ENCODE data around the gene CIDEB. TPM values are rescaled to one million over a fixed set of nuclear protein-coding genes. Genes with fewer than 3 reads are reported as not detected.

Gene CIDEB
- total RNA-seq, 1 donor from 2014 or later = not detected

DNA sequence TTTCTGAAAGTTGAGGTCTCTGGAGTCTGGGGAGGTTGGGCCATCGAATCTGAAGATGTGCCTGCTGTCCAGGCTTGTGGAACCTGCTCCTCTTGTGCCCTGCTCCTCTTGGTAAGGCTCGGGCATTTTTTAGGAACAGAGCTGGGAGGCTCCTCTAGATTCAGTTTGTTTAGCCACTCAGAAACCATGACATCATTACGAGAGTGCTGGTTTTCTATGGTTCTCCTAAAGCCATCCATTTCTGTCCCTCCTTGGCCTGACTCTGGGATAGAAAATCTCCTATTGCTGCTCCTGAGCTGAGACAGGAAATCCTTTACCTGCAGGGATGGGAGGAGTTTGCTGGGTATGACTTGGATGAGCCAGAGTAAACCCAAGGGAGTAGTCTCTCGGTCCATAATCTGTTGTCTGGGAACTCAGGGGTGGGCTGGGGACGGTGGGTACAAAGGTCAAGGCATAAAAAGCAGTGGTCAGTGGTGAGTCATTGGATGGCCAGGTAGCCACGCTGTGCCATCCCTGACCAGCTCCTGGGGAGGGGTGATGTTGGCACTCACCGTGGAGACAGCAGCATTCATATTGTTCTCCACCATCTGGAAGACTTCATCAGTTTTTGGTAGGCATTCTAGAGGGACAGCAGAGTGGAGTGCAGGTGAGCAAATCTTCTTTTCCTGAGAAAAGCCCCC lies 29.5 kb upstream of the CIDEB start:
- no peak for DNase-seq (ENCODE audit: extremely low spot score, unreplicated experiment)
- Mint-ChIP-seq H3K4me1 (ENCODE audit: unreplicated experiment) (peaks cover 37% of the 10 kb centered on the region), H3K4me3 (ENCODE audit: unreplicated experiment) (no peak overlapping the region), H3K27me3 (ENCODE audit: unreplicated experiment) (peaks cover 19% of the 10 kb centered on the region), H3K9me3 (ENCODE audit: unreplicated experiment) (no peaks in the 10 kb centered on the region), H3K27ac (ENCODE audit: unreplicated experiment) (no peak overlapping the region), H3K36me3 (ENCODE audit: unreplicated experiment) (no peaks in the 10 kb centered on the region)
- TF ChIP-seq, protein P1, sequence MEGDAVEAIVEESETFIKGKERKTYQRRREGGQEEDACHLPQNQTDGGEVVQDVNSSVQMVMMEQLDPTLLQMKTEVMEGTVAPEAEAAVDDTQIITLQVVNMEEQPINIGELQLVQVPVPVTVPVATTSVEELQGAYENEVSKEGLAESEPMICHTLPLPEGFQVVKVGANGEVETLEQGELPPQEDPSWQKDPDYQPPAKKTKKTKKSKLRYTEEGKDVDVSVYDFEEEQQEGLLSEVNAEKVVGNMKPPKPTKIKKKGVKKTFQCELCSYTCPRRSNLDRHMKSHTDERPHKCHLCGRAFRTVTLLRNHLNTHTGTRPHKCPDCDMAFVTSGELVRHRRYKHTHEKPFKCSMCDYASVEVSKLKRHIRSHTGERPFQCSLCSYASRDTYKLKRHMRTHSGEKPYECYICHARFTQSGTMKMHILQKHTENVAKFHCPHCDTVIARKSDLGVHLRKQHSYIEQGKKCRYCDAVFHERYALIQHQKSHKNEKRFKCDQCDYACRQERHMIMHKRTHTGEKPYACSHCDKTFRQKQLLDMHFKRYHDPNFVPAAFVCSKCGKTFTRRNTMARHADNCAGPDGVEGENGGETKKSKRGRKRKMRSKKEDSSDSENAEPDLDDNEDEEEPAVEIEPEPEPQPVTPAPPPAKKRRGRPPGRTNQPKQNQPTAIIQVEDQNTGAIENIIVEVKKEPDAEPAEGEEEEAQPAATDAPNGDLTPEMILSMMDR (IDR thresholded peaks at IDR 0.05) = no peak

DNA sequence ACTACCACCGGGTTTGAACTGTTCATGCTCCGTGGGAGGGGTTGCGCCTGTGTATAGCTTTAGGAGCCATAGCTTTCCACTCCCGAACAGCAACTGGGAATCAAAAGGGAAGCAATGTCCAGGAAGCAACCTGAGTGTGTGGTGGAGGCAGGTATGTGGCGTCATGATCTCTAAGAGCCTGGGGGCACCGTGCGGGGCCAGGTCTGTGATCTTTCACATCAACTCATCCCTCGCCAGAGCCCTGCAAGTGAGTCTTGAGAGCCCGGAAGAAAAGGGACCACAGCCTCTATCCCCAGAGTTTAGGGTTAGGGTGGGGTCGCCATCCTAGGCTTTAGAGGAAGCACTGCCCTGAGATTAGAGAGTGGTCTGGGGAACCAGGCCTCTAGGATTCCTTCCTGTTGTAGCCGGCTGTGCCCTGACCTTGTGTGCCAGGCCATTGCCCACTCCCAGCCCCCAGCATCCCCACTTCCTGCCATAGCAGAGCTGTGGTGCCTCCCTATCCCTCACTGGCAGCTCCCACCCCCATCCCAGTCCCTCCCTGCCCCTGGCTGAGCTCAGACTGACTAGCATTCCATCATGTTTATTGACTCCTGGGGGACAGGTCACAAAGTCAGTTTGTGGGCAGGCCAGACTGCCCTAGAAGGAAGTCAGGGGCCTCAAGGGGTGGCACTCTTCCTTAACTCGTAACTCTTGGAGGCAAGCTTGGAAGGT lies 27.8 kb upstream of the CIDEB start:
- Mint-ChIP-seq H3K4me3 (ENCODE audit: unreplicated experiment) (peak overlapping the region; percentile 82), H3K4me1 (ENCODE audit: unreplicated experiment) (peaks cover 41% of the 10 kb centered on the region), H3K27me3 (ENCODE audit: unreplicated experiment) (peaks cover 10% of the 10 kb centered on the region), H3K27ac (ENCODE audit: unreplicated experiment) (peak overlapping the region; percentile 79), H3K9me3 (ENCODE audit: unreplicated experiment) (no peaks in the 10 kb centered on the region), H3K36me3 (ENCODE audit: unreplicated experiment) (no peaks in the 10 kb centered on the region)
- DNase-seq (ENCODE audit: extremely low spot score, unreplicated experiment) = no peak
- TF ChIP-seq, protein P1 (IDR thresholded peaks at IDR 0.05) = no peak

DNA sequence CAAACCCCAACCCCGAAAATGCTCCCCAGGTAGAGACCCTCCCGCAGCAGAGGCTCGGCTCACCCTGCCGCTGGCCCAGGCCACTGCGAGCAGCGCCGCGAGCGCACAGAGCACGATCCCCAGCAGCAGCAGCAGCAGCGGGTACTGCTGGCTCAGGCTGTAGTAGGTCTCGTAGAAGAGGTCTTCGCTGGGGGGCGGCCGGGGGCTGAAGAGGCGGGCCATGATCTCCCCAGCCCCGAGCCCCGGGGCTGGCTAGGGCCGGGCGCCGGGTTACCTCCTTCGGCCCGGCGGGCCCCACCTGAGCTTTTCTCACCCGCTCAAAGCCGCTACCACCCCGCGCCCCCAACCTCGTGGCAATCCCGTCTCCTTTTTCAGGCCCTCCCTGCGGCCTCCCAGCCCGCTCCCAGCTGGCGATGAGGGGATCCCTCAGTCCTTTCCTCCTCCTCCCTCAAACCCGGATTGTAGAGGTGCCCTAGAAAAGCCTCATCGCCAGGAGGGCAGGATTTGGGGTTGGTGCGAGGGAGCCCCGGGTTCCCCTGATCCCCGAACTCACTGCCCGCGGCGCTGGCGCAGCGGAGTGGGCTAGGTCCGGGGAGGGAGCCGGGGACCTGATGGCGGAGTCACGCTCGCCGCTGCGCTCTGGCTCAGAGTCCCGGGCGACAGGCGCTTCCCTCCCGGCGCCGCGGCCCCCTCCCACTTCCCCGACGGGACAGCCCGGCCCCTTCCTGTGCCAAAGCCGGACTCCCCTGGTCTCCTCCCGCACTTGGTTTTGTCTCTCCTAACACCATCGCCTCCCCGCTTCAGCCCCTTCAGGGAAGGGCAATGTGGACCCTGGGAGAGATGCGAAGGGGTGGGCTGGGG lies 26.9 kb upstream of the CIDEB start, which contains the start of gene ADCY4:
Gene ADCY4, minus strand, starts transcription at position 641 of the 861 bp plus-strand sequence. Its CDS starts 419 bp downstream, at position 222.
- Mint-ChIP-seq H3K27ac (ENCODE audit: unreplicated experiment) (peak within 1 kb of the TSS; percentile 94), H3K27me3 (ENCODE audit: unreplicated experiment) (peaks cover 5% of the 10 kb centered on the region), H3K36me3 (ENCODE audit: unreplicated experiment) (no peaks in the 10 kb centered on the region), H3K4me1 (ENCODE audit: unreplicated experiment) (peaks cover 40% of the 10 kb centered on the region), H3K9me3 (ENCODE audit: unreplicated experiment) (no peaks in the 10 kb centered on the region), H3K4me3 (ENCODE audit: unreplicated experiment) (peak within 1 kb of the TSS; percentile 82)
- DNase-seq (ENCODE audit: extremely low spot score, unreplicated experiment) = peak; percentile 84
- TF ChIP-seq, protein P1 (IDR thresholded peaks at IDR 0.05) = no peak

DNA sequence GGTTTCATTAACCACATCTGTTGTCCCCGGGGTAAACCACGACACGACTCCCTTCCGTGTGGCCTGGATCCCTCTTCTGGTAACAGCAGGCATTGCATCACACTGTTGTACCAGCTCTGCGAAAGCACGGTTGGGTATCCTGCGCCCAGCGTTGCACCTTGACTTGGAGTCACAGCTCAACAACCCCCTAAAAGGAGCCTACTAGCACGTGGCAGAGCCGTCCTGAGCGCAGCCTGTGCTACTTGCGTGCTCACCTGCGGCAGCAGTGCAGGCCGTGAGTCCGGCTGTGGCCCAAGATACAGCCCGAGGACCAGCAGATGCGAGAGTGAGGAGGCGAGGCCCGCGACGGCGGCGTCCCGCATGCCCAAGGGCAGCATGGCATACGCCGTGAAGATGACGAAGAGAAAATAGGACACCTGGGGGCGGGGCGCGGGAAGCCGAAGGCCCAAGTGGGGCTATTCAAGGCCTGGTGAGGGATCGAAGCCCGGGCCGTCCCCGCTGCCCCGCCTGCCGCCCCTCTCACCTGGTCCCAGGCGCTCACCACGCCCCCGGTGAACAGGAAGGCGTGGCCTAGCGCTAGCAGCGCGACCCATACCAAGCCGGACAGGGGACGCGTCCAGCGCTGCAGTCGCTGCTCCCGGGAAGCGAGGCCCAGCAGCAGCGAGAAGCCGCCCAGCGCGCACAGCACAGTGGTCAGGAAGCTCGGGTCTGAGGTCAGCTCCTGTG lies 24.7 kb upstream of the CIDEB start:
- TF ChIP-seq, protein P1 (IDR thresholded peaks at IDR 0.05) = peak; percentile 66
- Mint-ChIP-seq H3K36me3 (ENCODE audit: unreplicated experiment) (no peaks in the 10 kb centered on the region), H3K4me3 (ENCODE audit: unreplicated experiment) (peak overlapping the region; percentile 47), H3K27ac (ENCODE audit: unreplicated experiment) (peak overlapping the region; percentile 52), H3K27me3 (ENCODE audit: unreplicated experiment) (no peaks in the 10 kb centered on the region), H3K9me3 (ENCODE audit: unreplicated experiment) (no peaks in the 10 kb centered on the region), H3K4me1 (ENCODE audit: unreplicated experiment) (peaks cover 38% of the 10 kb centered on the region)
- DNase-seq (ENCODE audit: extremely low spot score, unreplicated experiment) = no peak

Measured in osteocyte (in vitro differentiated cells).